GM13977 (cell line): Measurements from ENCODE around the gene MBD5.

Experiments
- DNase-seq: peaks from one replicate; pipeline ENCODE4 v3.0.0; 2012; ENCODE audit warnings: low spot score
- CTCF ChIP-seq: IDR thresholded peaks from 2 replicates; pipeline ENCODE4 v1.5.1; 2012; ENCODE audit warnings: mild to moderate bottlenecking, control low read depth; ENCODE audit not compliant: insufficient read depth; ENCODE audit errors: extremely low read depth, missing control alignments
- in situ Hi-C: fragments of 300-500 bp; cut with MboI; formaldehyde crosslinking; loops from one replicate; pipeline ENCODE4 v1.12.0; 2022; ENCODE audit warnings: low sequenced_read_pairs, low pct_unique_long_range_greater_than_20kb, mixed read lengths, inconsistent platforms; ENCODE audit not compliant: unreplicated experiment

MBD5 gene

GRCh38 chr2:148486655-148487054, 465.8 kb downstream of the MBD5 start:
- DNase-seq = no peak
- in situ Hi-C loops = no loop called here
- TF ChIP-seq CTCF = no peak

GRCh38 chr2:148487439-148487838, 466.5 kb downstream of the MBD5 start:
- TF ChIP-seq CTCF = no peak
- DNase-seq = no peak
- in situ Hi-C loops = no loop called here

- no peak for TF ChIP-seq CTCF
- in situ Hi-C loops = no loop called here
- no peak for DNase-seq
Observed at GRCh38 chr2:148490840-148491439, 470.0 kb downstream of the MBD5 start.

GRCh38 chr2:148493822-148494563, 473.1 kb downstream of the MBD5 start:
- peak; percentile 10 for DNase-seq
- TF ChIP-seq CTCF = no peak
- in situ Hi-C loops = no loop called here

- in situ Hi-C loops = no loop called here
- DNase-seq = no peak
- no peak for TF ChIP-seq CTCF
Observed at GRCh38 chr2:148495586-148495985, 474.7 kb downstream of the MBD5 start.

GRCh38 chr2:148501545-148501944, 480.7 kb downstream of the MBD5 start:
- no peak for DNase-seq
- in situ Hi-C loops = no loop called here
- TF ChIP-seq CTCF = no peak
